Suprapubic skin (tissue), 4 donors: ENCODE data around the gene DRD3.

Source experiments
- CTCF ChIP-seq, 2 donors: fragments of 200-600 bp in 1 of 2; fragments of 450-650 bp in 1 of 2; sonication (generic) in 1 of 2; IDR thresholded peaks; one replicate each; pipeline ENCODE4 v1.5.1; 2016 to 2019; ENCODE audit warnings: antibody characterized with exemption in 2 of 2, mild to moderate bottlenecking in 1 of 2, moderate library complexity in 1 of 2
- EP300 ChIP-seq: sonication (generic); formaldehyde crosslinking; IDR thresholded peaks from one replicate; pipeline ENCODE4 v1.6.1; 2017; ENCODE audit warnings: antibody characterized with exemption
- POLR2A ChIP-seq, 2 donors: fragments of 450-650 bp; IDR thresholded peaks; one replicate each; pipeline ENCODE4 v1.6.1; 2017; ENCODE audit warnings: antibody characterized with exemption in 2 of 2, mild to moderate bottlenecking in 2 of 2, moderate library complexity in 2 of 2
- POLR2AphosphoS5 ChIP-seq, 3 donors: sonication (generic); formaldehyde crosslinking; IDR thresholded peaks; one replicate each; pipeline ENCODE4 v1.6.1; 2017; ENCODE audit warnings: antibody characterized with exemption in 3 of 3

GRCh38 chr3:114207768-114208167 lies 28.9 kb upstream of the DRD3 start:
- TF ChIP-seq CTCF (IDR thresholded peaks at IDR 0.05) (no peak), POLR2A (IDR thresholded peaks at IDR 0.05) (no peak), POLR2AphosphoS5 (IDR thresholded peaks at IDR 0.05) (no peak), EP300 (no peak)
